ENCODE data around the gene ZSCAN31. TPM values are rescaled to one million over a fixed set of nuclear protein-coding genes. Genes with fewer than 3 reads are reported as not detected.

The ZSCAN31 gene
- total RNA-seq, 1 experiment from 2014 or later: 10.1 TPM

DNA sequence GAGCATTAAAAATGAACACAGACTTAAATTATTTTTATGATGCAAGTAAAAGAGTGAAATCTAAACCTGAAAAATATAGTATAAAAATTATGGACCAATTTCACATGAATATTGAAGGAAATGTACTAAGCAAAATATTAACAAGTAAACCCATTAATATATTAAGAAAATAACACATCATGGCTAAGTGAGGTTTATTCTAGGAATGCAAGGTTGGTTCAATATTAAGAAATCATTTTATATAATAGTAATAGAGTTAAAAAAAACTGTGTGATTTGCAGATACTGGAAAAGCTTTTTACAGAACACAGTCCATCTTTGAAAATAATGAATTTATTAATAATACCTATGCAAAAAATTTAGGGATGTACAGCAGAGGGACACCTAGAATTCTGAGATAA lies 42.7 kb upstream of the ZSCAN31 start:
- no peaks in the 10 kb centered on the region for H3K9me2 ChIP-seq (ENCODE audit: insufficient read depth)
- no peak for TF ChIP-seq ZFX (IDR thresholded peaks at IDR 0.05)
- no TSS peak for BruUV-seq (replicated peaks)
- RAD21 ChIA-PET (ENCODE audit: low non-redundant PET in 1 of 2, low total read pairs in 2 of 2, uncharacterized antibody in 2 of 2, unreplicated experiment in 2 of 2): no interaction called here
- H3K27ac ChIP-seq (ENCODE audit: low read depth, low read length): no peak overlapping the region
- H4K20me1 ChIP-seq (ENCODE audit: insufficient read depth): no peaks in the 10 kb centered on the region
- no peaks in the 10 kb centered on the region for H3K79me2 ChIP-seq (ENCODE audit: insufficient read depth, low read length)
- H3K4me1 ChIP-seq (ENCODE audit: control insufficient read depth in 1 of 2, insufficient read depth in 2 of 2, low read length in 2 of 2): peaks cover 4 to 12% of the 10 kb centered on the region in 2 experiments; a peak in 3 of 4 replicates
- CTCF ChIA-PET: no interaction called here
- no peak for DNase-seq (ENCODE audit: low read depth, low spot score)
- intact Hi-C loops (cut with micrococcal nuclease): no loop called here
- no peak overlapping the region for H3K4me3 ChIP-seq (replicated peaks in 1 of 2; ENCODE audit: low read depth in 1 of 2, low read length in 2 of 2)
- no peak overlapping the region for H2AFZ ChIP-seq (ENCODE audit: low read depth, low read length, poor library complexity, severe bottlenecking)
- H3K9me3 ChIP-seq (ENCODE audit: control insufficient read depth in 1 of 2, insufficient read depth in 1 of 2, low read depth in 1 of 2, low read length in 2 of 2): no peaks in the 10 kb centered on the region; a peak in 1 of 4 replicates
- H3K27me3 ChIP-seq (ENCODE audit: insufficient read depth, low read length): no peaks in the 10 kb centered on the region
- ATAC-seq: no peak
- no peak overlapping the region for H3K9ac ChIP-seq (ENCODE audit: low read length)
- POLR2A ChIA-PET: no interaction called here
- H3K4me2 ChIP-seq (ENCODE audit: low read length): no peak overlapping the region
- no peaks in the 10 kb centered on the region for H3K36me3 ChIP-seq (ENCODE audit: control insufficient read depth in 1 of 2, insufficient read depth in 2 of 2, low read length in 2 of 2)

DNA sequence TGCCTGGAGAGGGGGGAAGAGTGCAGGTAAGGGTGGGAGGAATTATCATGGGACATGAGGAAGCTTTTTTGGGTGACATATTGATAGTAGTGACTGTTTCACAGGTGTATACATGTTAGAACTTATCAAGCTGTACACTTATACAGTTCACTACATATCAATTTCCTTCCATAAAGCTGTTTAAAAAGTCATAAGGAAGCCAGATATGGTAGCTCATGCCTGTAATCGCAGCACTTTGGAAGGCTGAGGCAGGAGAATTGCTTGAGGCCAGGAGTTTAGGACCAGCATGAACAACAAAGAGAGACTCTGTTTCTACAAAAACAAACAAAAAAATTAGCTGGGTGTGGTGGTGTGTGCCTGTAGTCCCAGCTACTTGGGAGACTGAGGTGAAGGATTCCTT lies 41.9 kb upstream of the ZSCAN31 start:
- no peak overlapping the region for H3K27ac ChIP-seq (ENCODE audit: low read depth, low read length)
- H3K4me2 ChIP-seq (ENCODE audit: low read length): no peak overlapping the region
- RAD21 ChIA-PET (ENCODE audit: low non-redundant PET in 1 of 2, low total read pairs in 2 of 2, uncharacterized antibody in 2 of 2, unreplicated experiment in 2 of 2): no interaction called here
- peaks cover 3 to 5% of the 10 kb centered on the region in 2 experiments; a peak in 3 of 4 replicates for H3K4me1 ChIP-seq (ENCODE audit: control insufficient read depth in 1 of 2, insufficient read depth in 2 of 2, low read length in 2 of 2)
- CTCF ChIA-PET: no interaction called here
- no TSS peak for BruUV-seq (replicated peaks)
- H3K79me2 ChIP-seq (ENCODE audit: insufficient read depth, low read length): no peaks in the 10 kb centered on the region
- TF ChIP-seq TCF7L2 (IDR thresholded peaks at IDR 0.05; ENCODE audit: borderline replicate concordance, extremely low read depth, insufficient read depth, insufficient read length): no peak
- no peak for TF ChIP-seq EZH2 (IDR thresholded peaks at IDR 0.05)
- no peak for TF ChIP-seq ELF1 (IDR thresholded peaks at IDR 0.05; ENCODE audit: borderline replicate concordance, low read depth)
- no peak for TF ChIP-seq SIN3A (IDR thresholded peaks at IDR 0.05; ENCODE audit: low read depth)
- no peak for TF ChIP-seq SP1 (IDR thresholded peaks at IDR 0.05; ENCODE audit: low read depth)
- TF ChIP-seq, protein P1, sequence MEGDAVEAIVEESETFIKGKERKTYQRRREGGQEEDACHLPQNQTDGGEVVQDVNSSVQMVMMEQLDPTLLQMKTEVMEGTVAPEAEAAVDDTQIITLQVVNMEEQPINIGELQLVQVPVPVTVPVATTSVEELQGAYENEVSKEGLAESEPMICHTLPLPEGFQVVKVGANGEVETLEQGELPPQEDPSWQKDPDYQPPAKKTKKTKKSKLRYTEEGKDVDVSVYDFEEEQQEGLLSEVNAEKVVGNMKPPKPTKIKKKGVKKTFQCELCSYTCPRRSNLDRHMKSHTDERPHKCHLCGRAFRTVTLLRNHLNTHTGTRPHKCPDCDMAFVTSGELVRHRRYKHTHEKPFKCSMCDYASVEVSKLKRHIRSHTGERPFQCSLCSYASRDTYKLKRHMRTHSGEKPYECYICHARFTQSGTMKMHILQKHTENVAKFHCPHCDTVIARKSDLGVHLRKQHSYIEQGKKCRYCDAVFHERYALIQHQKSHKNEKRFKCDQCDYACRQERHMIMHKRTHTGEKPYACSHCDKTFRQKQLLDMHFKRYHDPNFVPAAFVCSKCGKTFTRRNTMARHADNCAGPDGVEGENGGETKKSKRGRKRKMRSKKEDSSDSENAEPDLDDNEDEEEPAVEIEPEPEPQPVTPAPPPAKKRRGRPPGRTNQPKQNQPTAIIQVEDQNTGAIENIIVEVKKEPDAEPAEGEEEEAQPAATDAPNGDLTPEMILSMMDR (IDR thresholded peaks at IDR 0.05 in 2 of 3, conservative IDR thresholded peaks at IDR 0.05 in 1 of 3; ENCODE audit: borderline replicate concordance in 1 of 3, insufficient read depth in 1 of 3, low read depth in 2 of 3, low read length in 2 of 3): no peak
- no peak for TF ChIP-seq ZFX (IDR thresholded peaks at IDR 0.05)
- TF ChIP-seq JUND (IDR thresholded peaks at IDR 0.05): no peak
- no peak for TF ChIP-seq POLR2AphosphoS5 (IDR thresholded peaks at IDR 0.05; ENCODE audit: low read depth, low read length)
- no peak for TF ChIP-seq YY1 (IDR thresholded peaks at IDR 0.05; ENCODE audit: extremely low read depth, insufficient replicate concordance, low read depth, low read length)
- TF ChIP-seq FOSL1 (IDR thresholded peaks at IDR 0.05; ENCODE audit: low read depth): no peak
- TF ChIP-seq EGR1 (IDR thresholded peaks at IDR 0.05; ENCODE audit: low read depth): no peak
- TF ChIP-seq, protein P2, sequence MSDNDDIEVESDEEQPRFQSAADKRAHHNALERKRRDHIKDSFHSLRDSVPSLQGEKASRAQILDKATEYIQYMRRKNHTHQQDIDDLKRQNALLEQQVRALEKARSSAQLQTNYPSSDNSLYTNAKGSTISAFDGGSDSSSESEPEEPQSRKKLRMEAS (IDR thresholded peaks at IDR 0.05): no peak
- no peak for TF ChIP-seq POLR2A (IDR thresholded peaks at IDR 0.05; ENCODE audit: borderline replicate concordance, extremely low read depth, insufficient read depth, insufficient read length)
- TF ChIP-seq, protein P3, sequence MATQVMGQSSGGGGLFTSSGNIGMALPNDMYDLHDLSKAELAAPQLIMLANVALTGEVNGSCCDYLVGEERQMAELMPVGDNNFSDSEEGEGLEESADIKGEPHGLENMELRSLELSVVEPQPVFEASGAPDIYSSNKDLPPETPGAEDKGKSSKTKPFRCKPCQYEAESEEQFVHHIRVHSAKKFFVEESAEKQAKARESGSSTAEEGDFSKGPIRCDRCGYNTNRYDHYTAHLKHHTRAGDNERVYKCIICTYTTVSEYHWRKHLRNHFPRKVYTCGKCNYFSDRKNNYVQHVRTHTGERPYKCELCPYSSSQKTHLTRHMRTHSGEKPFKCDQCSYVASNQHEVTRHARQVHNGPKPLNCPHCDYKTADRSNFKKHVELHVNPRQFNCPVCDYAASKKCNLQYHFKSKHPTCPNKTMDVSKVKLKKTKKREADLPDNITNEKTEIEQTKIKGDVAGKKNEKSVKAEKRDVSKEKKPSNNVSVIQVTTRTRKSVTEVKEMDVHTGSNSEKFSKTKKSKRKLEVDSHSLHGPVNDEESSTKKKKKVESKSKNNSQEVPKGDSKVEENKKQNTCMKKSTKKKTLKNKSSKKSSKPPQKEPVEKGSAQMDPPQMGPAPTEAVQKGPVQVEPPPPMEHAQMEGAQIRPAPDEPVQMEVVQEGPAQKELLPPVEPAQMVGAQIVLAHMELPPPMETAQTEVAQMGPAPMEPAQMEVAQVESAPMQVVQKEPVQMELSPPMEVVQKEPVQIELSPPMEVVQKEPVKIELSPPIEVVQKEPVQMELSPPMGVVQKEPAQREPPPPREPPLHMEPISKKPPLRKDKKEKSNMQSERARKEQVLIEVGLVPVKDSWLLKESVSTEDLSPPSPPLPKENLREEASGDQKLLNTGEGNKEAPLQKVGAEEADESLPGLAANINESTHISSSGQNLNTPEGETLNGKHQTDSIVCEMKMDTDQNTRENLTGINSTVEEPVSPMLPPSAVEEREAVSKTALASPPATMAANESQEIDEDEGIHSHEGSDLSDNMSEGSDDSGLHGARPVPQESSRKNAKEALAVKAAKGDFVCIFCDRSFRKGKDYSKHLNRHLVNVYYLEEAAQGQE (IDR thresholded peaks at IDR 0.05; ENCODE audit: low read depth): no peak
- TF ChIP-seq CBX3 (IDR thresholded peaks at IDR 0.05; ENCODE audit: low read depth): no peak
- no peak overlapping the region for H3K9ac ChIP-seq (ENCODE audit: low read length)
- H4K20me1 ChIP-seq (ENCODE audit: insufficient read depth): no peaks in the 10 kb centered on the region
- no peak for DNase-seq (ENCODE audit: low read depth, low spot score)
- no peaks in the 10 kb centered on the region for H3K9me2 ChIP-seq (ENCODE audit: insufficient read depth)
- H3K36me3 ChIP-seq (ENCODE audit: control insufficient read depth in 1 of 2, insufficient read depth in 2 of 2, low read length in 2 of 2): no peaks in the 10 kb centered on the region
- no peak for ATAC-seq
- intact Hi-C loops (cut with micrococcal nuclease): no loop called here
- H3K9me3 ChIP-seq (ENCODE audit: control insufficient read depth in 1 of 2, insufficient read depth in 1 of 2, low read depth in 1 of 2, low read length in 2 of 2): no peaks in the 10 kb centered on the region; a peak in 1 of 4 replicates
- no peak overlapping the region for H2AFZ ChIP-seq (ENCODE audit: low read depth, low read length, poor library complexity, severe bottlenecking)
- H3K27me3 ChIP-seq (ENCODE audit: insufficient read depth, low read length): no peaks in the 10 kb centered on the region
- no peak overlapping the region for H3K4me3 ChIP-seq (replicated peaks in 1 of 2; ENCODE audit: low read depth in 1 of 2, low read length in 2 of 2)
- POLR2A ChIA-PET: no interaction called here
